Neutrophil (primary cell): ENCODE data around the gene SLC35E2B.

Source experiments
- H3K27ac ChIP-seq: fragments of 200-600 bp; sonication (generic); 2 replicates; pipeline ENCODE4 v1.5.1; 2016; ENCODE audit warnings: mild to moderate bottlenecking, moderate library complexity
- H3K27me3 ChIP-seq: fragments of 200-600 bp; sonication (generic); 2 replicates; pipeline ENCODE4 v1.6.0; 2016; ENCODE audit warnings: mild to moderate bottlenecking
- H3K36me3 ChIP-seq: fragments of 200-600 bp; sonication (generic); 2 replicates; pipeline ENCODE4 v1.5.1; 2017
- H3K4me1 ChIP-seq, 2 experiments: fragments of 200-600 bp in 1 of 2; sonication (generic) in 1 of 2; 1 replicate in 1 of 2; 2 replicates in 1 of 2; pipeline versions ENCODE4 v1.5.1 to v1.6.1; 2013 to 2016; ENCODE audit warnings: low read depth in 1 of 2, low read length in 1 of 2, mild to moderate bottlenecking in 1 of 2, moderate library complexity in 1 of 2; ENCODE audit not compliant: control insufficient read depth in 1 of 2, insufficient read depth in 1 of 2
- H3K4me3 ChIP-seq, 2 experiments: fragments of 200-600 bp in 1 of 2; sonication (generic) in 1 of 2; 1 replicate in 1 of 2; 2 replicates in 1 of 2; pipeline ENCODE4 v1.5.1; 2013 to 2016; ENCODE audit warnings: low read depth in 1 of 2, low read length in 1 of 2, mild to moderate bottlenecking in 1 of 2, moderate library complexity in 1 of 2
- H3K9me3 ChIP-seq: fragments of 200-600 bp; sonication (generic); 2 replicates; pipeline ENCODE4 v1.5.1; 2016
- TF ChIP-seq, protein P1 (sequence below): fragments of 200-600 bp; sonication (generic); IDR thresholded peaks from 2 replicates; pipeline ENCODE4 v1.5.1; 2016; ENCODE audit warnings: antibody characterized with exemption

Gene SLC35E2B

DNA sequence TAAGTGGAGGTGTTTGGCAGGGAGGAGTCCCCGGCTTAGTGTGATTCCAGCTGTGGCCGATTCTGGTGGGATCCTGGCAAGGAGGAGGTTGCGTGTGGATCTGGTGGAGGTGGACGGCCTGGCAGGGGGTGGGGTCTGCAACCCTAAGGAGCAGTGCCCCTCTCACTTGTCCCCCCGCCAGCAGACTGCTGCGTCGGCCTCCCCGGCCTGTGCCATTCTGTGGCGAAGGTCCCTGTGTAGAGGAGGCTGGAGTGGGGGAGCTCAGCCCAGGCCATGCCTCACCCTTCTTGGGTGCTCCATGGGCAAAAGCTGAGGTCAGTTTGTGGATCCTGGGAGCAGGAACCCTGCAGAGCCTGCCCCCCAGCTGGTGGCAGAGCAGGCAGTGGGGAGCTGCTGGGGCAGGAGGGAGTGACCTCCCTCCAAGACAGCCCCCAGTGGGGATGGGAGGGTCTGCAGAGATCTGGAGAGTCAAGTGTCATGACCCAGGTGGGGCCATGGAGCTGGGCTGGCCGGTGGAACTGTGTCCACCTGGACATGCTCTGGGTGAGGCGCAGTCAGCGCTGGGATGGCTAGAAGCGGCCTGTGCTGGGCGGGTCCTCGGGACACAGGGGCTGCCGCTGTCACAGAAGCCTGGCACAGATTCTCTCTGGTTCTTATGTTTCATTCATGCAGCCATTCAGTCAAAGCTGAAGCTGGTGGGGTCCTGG lies 72.0 kb downstream of the SLC35E2B start:
- Histone ChIP-seq H3K4me1 (peaks cover 10 to 12% of the 10 kb centered on the region in 2 experiments), H3K27me3 (no peaks in the 10 kb centered on the region), H3K9me3 (no peaks in the 10 kb centered on the region), H3K27ac (no peak overlapping the region), H3K4me3 (no peak overlapping the region), H3K36me3 (peaks cover 8% of the 10 kb centered on the region)
- TF ChIP-seq, protein P1, sequence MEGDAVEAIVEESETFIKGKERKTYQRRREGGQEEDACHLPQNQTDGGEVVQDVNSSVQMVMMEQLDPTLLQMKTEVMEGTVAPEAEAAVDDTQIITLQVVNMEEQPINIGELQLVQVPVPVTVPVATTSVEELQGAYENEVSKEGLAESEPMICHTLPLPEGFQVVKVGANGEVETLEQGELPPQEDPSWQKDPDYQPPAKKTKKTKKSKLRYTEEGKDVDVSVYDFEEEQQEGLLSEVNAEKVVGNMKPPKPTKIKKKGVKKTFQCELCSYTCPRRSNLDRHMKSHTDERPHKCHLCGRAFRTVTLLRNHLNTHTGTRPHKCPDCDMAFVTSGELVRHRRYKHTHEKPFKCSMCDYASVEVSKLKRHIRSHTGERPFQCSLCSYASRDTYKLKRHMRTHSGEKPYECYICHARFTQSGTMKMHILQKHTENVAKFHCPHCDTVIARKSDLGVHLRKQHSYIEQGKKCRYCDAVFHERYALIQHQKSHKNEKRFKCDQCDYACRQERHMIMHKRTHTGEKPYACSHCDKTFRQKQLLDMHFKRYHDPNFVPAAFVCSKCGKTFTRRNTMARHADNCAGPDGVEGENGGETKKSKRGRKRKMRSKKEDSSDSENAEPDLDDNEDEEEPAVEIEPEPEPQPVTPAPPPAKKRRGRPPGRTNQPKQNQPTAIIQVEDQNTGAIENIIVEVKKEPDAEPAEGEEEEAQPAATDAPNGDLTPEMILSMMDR: no peak

DNA sequence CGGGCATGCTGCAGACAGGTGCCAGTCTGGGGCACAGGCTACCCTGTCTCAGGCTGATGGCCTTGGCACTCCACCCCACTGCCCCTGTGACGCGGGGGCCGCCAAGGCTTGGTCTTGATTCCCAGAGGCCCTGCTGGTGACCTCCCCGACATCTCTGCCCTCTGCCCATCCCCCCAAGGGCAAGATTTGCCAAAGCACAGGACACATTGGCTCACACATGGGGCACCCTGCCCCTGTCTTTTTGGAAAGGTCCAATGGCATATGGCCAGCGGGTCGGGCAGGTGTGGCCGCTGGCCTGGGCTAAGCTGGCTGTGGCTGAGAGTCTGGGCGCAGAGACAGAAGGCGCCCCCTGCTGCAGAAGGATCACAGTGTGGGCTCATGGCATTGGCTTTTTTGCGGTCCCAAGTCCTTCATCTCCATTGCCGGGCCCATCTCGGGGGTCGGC lies 72.7 kb downstream of the SLC35E2B start:
- H3K36me3 ChIP-seq: peaks cover 2% of the 10 kb centered on the region

GRCh38 chr1:1618396-1619068 lies 74.1 kb downstream of the SLC35E2B start:
- no peaks in the 10 kb centered on the region for H3K9me3 ChIP-seq
- TF ChIP-seq, protein P1: no peak
- H3K4me3 ChIP-seq: no peak overlapping the region
- peaks cover 23 to 26% of the 10 kb centered on the region in 2 experiments for H3K4me1 ChIP-seq
- no peak overlapping the region for H3K27ac ChIP-seq
- no peaks in the 10 kb centered on the region for H3K27me3 ChIP-seq
- no peaks in the 10 kb centered on the region for H3K36me3 ChIP-seq

More for the DNA sequence above, 72.7 kb downstream of the SLC35E2B start:
- Histone ChIP-seq H3K9me3 (no peaks in the 10 kb centered on the region), H3K4me1 (peaks cover 10 to 12% of the 10 kb centered on the region in 2 experiments), H3K27ac (no peak overlapping the region), H3K27me3 (no peaks in the 10 kb centered on the region), H3K4me3 (no peak overlapping the region)
- TF ChIP-seq, protein P1: no peak

GRCh38 chr1:1617925-1618324 lies 74.7 kb downstream of the SLC35E2B start:
- Histone ChIP-seq H3K4me3 (no peak overlapping the region), H3K27me3 (no peaks in the 10 kb centered on the region), H3K36me3 (no peaks in the 10 kb centered on the region), H3K4me1 (peaks cover 27 to 30% of the 10 kb centered on the region in 2 experiments), H3K27ac (no peak overlapping the region), H3K9me3 (no peaks in the 10 kb centered on the region)
- TF ChIP-seq, protein P1: no peak

- H3K27ac ChIP-seq: no peak overlapping the region
- no peaks in the 10 kb centered on the region for H3K36me3 ChIP-seq
- no peaks in the 10 kb centered on the region for H3K9me3 ChIP-seq
- H3K4me1 ChIP-seq: peaks cover 27 to 30% of the 10 kb centered on the region in 2 experiments
- H3K4me3 ChIP-seq: no peak overlapping the region
- no peaks in the 10 kb centered on the region for H3K27me3 ChIP-seq
- TF ChIP-seq, protein P1: no peak
These were observed 75.1 kb downstream of the SLC35E2B start for GRCh38 chr1:1617516-1617915.
